ENCODE data around the gene STK25.

- TF ChIP-seq CTCF (IDR thresholded peaks at IDR 0.05) (no peak), POLR2A (IDR thresholded peaks at IDR 0.05) (no peak), POLR2AphosphoS5 (IDR thresholded peaks at IDR 0.05; ENCODE audit: insufficient read depth in 1 of 2, low read depth in 1 of 2) (no peak)
These were observed 8.9 kb upstream of the STK25 start for GRCh38 chr2:241517297-241517696.

Measured in vagina (tissue), 2 donors.